GM12865 (cell line): ENCODE measurements around the gene BIRC2.
"Not testable (repeated sequence)": the region's sequence is repeated elsewhere in the genome, so short reads cannot be mapped to it uniquely, and the experiment has no call there.

Experiments used
- DNase-seq: peaks from one replicate; pipeline ENCODE4 v3.0.0; 2010; ENCODE audit warnings: low read depth
- H3K4me3 ChIP-seq: 2 replicates; pipeline ENCODE4 v1.5.1; 2011; ENCODE audit warnings: mild to moderate bottlenecking, low read depth, low read length, control low read depth
- TF ChIP-seq, protein P1 (sequence below): IDR thresholded peaks from 2 replicates; pipeline ENCODE4 v1.5.1; 2011; ENCODE audit warnings: low read length, control low read depth, low read depth, inconsistent platforms; ENCODE audit not compliant: insufficient read depth; ENCODE audit errors: missing control alignments

Gene BIRC2

DNA sequence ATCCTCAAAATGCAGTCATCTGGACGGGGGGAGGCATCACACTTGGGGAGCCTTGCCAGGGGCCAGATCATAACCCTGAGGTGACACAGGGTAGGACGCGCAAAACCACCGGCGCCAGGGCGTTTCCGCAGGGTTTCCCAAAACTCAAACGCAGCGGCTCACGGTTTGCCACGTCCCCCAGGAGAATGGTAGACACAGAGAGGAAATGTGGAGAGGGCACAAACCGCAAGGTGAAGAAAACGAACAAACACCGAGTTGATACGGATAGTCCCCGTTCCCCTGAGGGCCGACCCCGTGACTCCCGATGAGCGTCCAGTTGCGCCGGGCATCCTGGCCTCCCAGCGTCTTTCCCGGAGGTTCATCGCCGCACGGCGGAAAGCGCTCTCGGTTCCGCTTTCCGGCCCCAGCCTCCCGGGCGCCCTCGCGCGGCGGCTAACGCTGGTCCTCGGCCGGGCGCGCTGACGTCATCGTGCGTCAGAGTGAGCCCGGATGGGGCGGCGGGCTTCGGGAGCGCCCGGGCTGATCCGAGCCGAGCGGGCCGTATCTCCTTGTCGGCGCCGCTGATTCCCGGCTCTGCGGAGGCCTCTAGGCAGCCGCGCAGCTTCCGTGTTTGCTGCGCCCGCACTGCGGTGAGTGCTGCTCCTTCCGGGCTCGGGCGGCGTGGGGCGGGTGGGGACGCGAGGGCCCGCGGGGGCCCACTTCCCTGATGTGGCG, at the start of gene BIRC2:
TSS of gene BIRC2 (plus strand) at position 467 of the 714 bp plus-strand sequence. CDS start 2,641 bp downstream, outside the sequence.
- TF ChIP-seq, protein P1, sequence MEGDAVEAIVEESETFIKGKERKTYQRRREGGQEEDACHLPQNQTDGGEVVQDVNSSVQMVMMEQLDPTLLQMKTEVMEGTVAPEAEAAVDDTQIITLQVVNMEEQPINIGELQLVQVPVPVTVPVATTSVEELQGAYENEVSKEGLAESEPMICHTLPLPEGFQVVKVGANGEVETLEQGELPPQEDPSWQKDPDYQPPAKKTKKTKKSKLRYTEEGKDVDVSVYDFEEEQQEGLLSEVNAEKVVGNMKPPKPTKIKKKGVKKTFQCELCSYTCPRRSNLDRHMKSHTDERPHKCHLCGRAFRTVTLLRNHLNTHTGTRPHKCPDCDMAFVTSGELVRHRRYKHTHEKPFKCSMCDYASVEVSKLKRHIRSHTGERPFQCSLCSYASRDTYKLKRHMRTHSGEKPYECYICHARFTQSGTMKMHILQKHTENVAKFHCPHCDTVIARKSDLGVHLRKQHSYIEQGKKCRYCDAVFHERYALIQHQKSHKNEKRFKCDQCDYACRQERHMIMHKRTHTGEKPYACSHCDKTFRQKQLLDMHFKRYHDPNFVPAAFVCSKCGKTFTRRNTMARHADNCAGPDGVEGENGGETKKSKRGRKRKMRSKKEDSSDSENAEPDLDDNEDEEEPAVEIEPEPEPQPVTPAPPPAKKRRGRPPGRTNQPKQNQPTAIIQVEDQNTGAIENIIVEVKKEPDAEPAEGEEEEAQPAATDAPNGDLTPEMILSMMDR = peak; percentile 84
- peak within 1 kb of the TSS; percentile 87 for H3K4me3 ChIP-seq
- peak; percentile 94 for DNase-seq

DNA sequence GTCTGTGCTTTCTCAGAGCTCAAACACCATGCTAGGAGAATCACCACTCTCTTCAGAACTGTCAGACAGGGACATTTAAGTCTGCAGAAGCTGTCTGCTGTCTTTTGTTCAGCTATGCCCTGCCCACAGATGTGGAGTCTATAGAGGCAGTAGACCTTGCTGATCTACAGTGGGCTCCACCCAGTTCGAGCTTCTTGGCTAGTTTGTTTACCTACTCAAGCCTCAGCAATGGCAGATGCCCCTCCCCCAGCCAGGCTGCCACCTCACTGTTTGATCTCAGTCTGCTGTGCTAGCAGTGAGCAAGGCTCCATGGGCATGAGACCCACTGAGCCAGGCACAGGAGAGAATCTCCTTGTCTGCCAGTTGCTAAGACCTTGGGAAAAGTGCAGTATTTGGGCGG, 46.2 kb upstream of the BIRC2 start:
- DNase-seq = not testable (repeated sequence)

DNA sequence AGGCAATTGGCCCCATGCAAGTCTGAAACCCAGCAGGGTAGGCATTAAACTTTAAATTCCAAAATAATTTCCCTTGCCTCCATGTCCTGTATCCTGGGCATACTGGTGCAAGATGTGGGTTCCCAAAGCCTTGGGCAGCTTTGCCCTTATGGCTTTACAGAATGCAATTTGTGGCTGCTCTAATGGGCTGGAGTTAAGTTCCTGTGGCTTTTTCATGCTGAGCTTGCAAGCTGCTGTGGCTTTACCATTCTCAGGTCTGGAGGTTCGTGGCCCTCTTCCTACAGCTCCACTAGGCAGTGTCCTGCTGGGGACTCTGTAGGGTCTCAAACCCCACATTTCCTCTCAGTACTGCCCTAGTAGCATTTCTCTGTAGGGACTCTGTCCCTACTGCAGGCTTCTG, 44.8 kb upstream of the BIRC2 start:
- no peak overlapping the region for H3K4me3 ChIP-seq
- DNase-seq = no peak
- TF ChIP-seq, protein P1 = no peak

More for the DNA sequence above, 46.2 kb upstream of the BIRC2 start:
- not testable (repeated sequence) for H3K4me3 ChIP-seq

DNA sequence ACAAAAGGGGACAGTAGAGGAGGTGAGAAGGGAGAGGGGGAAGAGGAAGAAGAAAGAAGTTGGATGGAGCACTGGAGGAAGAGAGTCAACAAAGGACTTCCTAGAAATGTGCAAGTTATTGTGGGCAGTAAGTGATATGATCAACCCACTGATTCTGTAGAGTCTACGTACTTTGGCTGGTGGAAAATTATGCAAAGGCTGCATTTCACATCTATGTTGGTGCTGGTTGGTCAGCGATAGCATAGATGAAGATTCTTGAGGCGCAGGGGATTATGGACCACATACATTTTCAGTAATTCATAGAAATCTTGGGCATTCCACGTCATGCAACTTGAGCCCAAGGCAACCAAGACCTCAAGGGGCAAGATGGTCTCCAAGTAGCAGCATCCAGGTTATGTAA, 42.3 kb upstream of the BIRC2 start:
- TF ChIP-seq, protein P1 = no peak
- H3K4me3 ChIP-seq = no peak overlapping the region
- DNase-seq = no peak

DNA sequence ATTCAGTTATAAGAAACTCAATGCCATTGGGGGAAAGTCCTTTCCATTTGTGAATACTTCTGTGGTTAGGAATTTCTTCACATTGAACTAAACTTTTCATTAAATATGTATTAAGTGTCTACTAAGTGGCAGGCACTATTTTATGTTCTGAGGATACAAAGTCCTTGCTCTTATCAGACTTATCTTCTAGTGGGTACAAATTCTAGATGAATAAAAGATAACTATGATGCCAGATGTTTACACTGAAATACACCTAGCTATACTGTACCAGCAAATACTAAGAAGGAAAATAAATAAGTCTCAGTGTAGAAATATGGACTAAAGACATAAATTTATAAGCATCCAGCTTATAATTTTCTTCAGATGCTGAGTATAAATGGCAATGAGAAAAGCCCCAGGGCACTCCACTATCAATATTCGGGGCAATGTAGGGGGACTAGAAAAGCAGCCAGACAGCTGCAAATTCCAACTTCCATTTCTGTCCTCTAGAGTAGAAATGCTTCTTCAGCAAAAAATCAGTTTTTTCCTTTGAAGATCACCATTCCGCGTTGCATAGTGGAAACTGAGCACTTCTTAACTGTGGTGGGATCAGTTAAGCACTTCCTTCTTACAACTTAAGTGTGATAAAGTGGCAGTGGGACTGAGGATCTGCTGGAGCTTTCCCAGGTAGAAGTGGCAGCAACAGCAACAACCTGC, 41.5 kb upstream of the BIRC2 start:
- no peak overlapping the region for H3K4me3 ChIP-seq
- TF ChIP-seq, protein P1 = no peak
- DNase-seq = no peak

DNA sequence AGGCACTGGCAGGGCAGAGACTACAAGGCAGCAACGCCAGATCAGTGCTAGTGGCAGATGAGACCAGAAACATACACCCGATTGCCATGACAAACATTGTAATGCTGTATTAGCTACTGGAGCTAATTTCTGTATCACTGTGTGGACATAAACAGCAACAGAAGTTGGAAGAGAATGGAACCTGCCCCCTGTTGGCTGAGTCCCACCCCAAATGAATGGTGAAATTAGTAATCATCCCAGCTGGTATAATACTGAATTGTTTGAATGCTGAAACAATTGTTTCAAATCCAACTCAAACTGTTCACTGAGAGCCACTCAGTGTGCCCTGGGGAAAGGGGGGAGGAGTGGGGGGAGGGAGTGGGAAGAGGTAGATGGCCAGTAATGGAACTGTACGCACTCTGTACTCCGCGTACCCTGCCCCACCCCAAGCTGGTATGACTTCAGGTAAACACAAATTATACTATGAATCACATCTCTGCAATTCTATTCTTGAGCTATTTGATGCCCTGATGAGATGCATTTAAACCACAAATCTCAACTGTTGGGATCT, 40.9 kb upstream of the BIRC2 start:
- DNase-seq = no peak
- TF ChIP-seq, protein P1 = no peak
- H3K4me3 ChIP-seq = no peak overlapping the region
